HuH-7.5 (cell line): ENCODE data around the gene CCNI.
"Not testable (repeated sequence)": the region's sequence is repeated elsewhere in the genome, so short reads cannot be mapped to it uniquely, and the experiment has no call there.

Experiments used
- DNase-seq: peaks from one replicate; pipeline ENCODE4 v3.0.0; 2011; ENCODE audit warnings: low spot score

The CCNI gene

GRCh38 chr4:77080806-77081205, 5.0 kb upstream of the CCNI start:
- not testable (repeated sequence) for DNase-seq

GRCh38 chr4:77079281-77079680, 3.5 kb upstream of the CCNI start:
- DNase-seq, result no peak

GRCh38 chr4:77078401-77078800, 2.6 kb upstream of the CCNI start:
- no peak for DNase-seq

GRCh38 chr4:77076889-77077635, 1.3 kb upstream of the CCNI start:
- no peak for DNase-seq

GRCh38 chr4:77074981-77075855, 571 bp downstream of the CCNI start:
- DNase-seq, result peak; percentile 32

- DNase-seq, result no peak
Measured at GRCh38 chr4:77074381-77074831, 1.4 kb downstream of the CCNI start.

GRCh38 chr4:77073981-77074380, 1.8 kb downstream of the CCNI start:
- DNase-seq, result no peak

GRCh38 chr4:77073106-77073809, 2.5 kb downstream of the CCNI start:
- DNase-seq, result no peak

GRCh38 chr4:77072195-77072753, 3.5 kb downstream of the CCNI start:
- no peak for DNase-seq

- DNase-seq, result not testable (repeated sequence)
Measured at GRCh38 chr4:77069514-77069913, 6.3 kb downstream of the CCNI start.

GRCh38 chr4:77065382-77065781, 10.4 kb downstream of the CCNI start:
- DNase-seq, result no peak

GRCh38 chr4:77062856-77063255, 12.9 kb downstream of the CCNI start:
- no peak for DNase-seq

- no peak for DNase-seq
Measured at GRCh38 chr4:77052352-77052751, 23.4 kb downstream of the CCNI start.

- DNase-seq, result no peak
Measured at GRCh38 chr4:77050962-77051361, 24.8 kb downstream of the CCNI start.

GRCh38 chr4:77047037-77047436, 28.8 kb downstream of the CCNI start:
- no peak for DNase-seq

GRCh38 chr4:77045490-77045889, 30.3 kb downstream of the CCNI start:
- no peak for DNase-seq

- no peak for DNase-seq
Measured at GRCh38 chr4:77044461-77045150, 31.2 kb downstream of the CCNI start.

- DNase-seq, result no peak
Measured at GRCh38 chr4:77043507-77044136, 32.2 kb downstream of the CCNI start.

- DNase-seq, result no peak
Measured at GRCh38 chr4:77040854-77041725, 34.7 kb downstream of the CCNI start.

GRCh38 chr4:77040270-77040669, 35.5 kb downstream of the CCNI start:
- DNase-seq, result no peak
